OCI-LY1 (cell line): Measurements from ENCODE around the gene NELL2.

Source experiments
- CTCF ChIP-seq: fragments of 200-600 bp; sonication (generic), shearing (Covaris generic); IDR thresholded peaks from 2 replicates; pipeline ENCODE4 v1.5.1; 2017; ENCODE audit warnings: mild to moderate bottlenecking, antibody characterized with exemption, low read length, moderate library complexity, mixed read lengths
- EZH2 ChIP-seq: fragments of 200-600 bp; sonication (generic), shearing (Covaris generic); IDR thresholded peaks from 2 replicates; pipeline ENCODE4 v1.8.0; 2017; ENCODE audit warnings: borderline replicate concordance, mixed run types, mild to moderate bottlenecking, antibody characterized with exemption, low read length, moderate library complexity, mixed read lengths

GRCh38 chr12:44717612-44718011 is 158.5 kb downstream of the NELL2 start:
- no peak for TF ChIP-seq EZH2
- no peak for TF ChIP-seq CTCF
